Karpas-422 (cell line): ENCODE measurements around the gene MCOLN1. TPM values are rescaled to one million over a fixed set of nuclear protein-coding genes. Genes with fewer than 3 reads are reported as not detected.

Source experiments
- DNase-seq: peaks from one replicate; pipeline ENCODE4 v3.0.0-alpha.2; 2015
- H2AFZ ChIP-seq: fragments of 200-600 bp; sonication (generic); 2 replicates; pipeline ENCODE4 v1.6.1; 2014; ENCODE audit warnings: antibody characterized with exemption, low read length, mixed read lengths
- H3K27ac ChIP-seq: fragments of 200-600 bp; sonication (generic); 2 replicates; pipeline ENCODE4 v1.5.1; 2014; ENCODE audit warnings: mild to moderate bottlenecking, low read length, moderate library complexity
- H3K27me3 ChIP-seq: fragments of 200-600 bp; sonication (generic); 2 replicates; pipeline ENCODE4 v1.6.1; 2014; ENCODE audit warnings: low read length, mixed read lengths
- H3K36me3 ChIP-seq: fragments of 200-600 bp; sonication (generic); 2 replicates; pipeline ENCODE4 v1.6.1; 2014; ENCODE audit warnings: low read length, mixed read lengths; ENCODE audit not compliant: insufficient read depth
- H3K4me1 ChIP-seq: fragments of 200-600 bp; sonication (generic); 2 replicates; pipeline ENCODE4 v1.6.1; 2014; ENCODE audit warnings: mild to moderate bottlenecking, low read length, mixed read lengths
- H3K4me2 ChIP-seq: fragments of 200-600 bp; sonication (generic); 2 replicates; pipeline ENCODE4 v1.6.1; 2014; ENCODE audit warnings: low read length, low read depth, mild to moderate bottlenecking; ENCODE audit not compliant: poor library complexity, severe bottlenecking
- H3K4me3 ChIP-seq: fragments of 200-600 bp; sonication (generic); 2 replicates; pipeline ENCODE4 v1.5.1; 2014; ENCODE audit warnings: mild to moderate bottlenecking, antibody characterized with exemption, low read length, mixed read lengths
- H3K79me2 ChIP-seq: fragments of 200-600 bp; sonication (generic); 2 replicates; pipeline ENCODE4 v1.6.1; 2014; ENCODE audit warnings: mild to moderate bottlenecking, low read length, mixed read lengths
- H3K9ac ChIP-seq: fragments of 200-600 bp; sonication (generic); 2 replicates; pipeline ENCODE4 v1.6.0; 2014; ENCODE audit warnings: low read length
- H3K9me2 ChIP-seq: fragments of 200-600 bp; sonication (generic), shearing (Covaris generic); replicated peaks from 2 replicates; pipeline ENCODE4 v1.6.0; 2014; ENCODE audit warnings: mild to moderate bottlenecking, low read length, moderate library complexity; ENCODE audit not compliant: insufficient read depth
- H3K9me3 ChIP-seq: fragments of 300-700, 200-600 bp; sonication (generic); 2 replicates; pipeline ENCODE4 v1.6.1; 2014; ENCODE audit warnings: low read length, mixed read lengths
- H4K20me1 ChIP-seq: fragments of 200-600 bp; sonication (generic); 2 replicates; pipeline ENCODE4 v1.6.1; 2014; ENCODE audit warnings: mild to moderate bottlenecking, antibody characterized with exemption, low read length, low read depth; ENCODE audit not compliant: insufficient read depth
- total RNA-seq: library from RNA; depleted of rRNA; stranded (reverse); fragments of >200 nt; shearing (Covaris generic); gene quantifications from 2 replicates; pipeline ENCODE4 v1.2.3, GENCODE V29; 2014; ENCODE audit warnings: low replicate concordance

The MCOLN1 gene
- total RNA-seq, 1 experiment from 2014 or later = 1.9 TPM

DNA sequence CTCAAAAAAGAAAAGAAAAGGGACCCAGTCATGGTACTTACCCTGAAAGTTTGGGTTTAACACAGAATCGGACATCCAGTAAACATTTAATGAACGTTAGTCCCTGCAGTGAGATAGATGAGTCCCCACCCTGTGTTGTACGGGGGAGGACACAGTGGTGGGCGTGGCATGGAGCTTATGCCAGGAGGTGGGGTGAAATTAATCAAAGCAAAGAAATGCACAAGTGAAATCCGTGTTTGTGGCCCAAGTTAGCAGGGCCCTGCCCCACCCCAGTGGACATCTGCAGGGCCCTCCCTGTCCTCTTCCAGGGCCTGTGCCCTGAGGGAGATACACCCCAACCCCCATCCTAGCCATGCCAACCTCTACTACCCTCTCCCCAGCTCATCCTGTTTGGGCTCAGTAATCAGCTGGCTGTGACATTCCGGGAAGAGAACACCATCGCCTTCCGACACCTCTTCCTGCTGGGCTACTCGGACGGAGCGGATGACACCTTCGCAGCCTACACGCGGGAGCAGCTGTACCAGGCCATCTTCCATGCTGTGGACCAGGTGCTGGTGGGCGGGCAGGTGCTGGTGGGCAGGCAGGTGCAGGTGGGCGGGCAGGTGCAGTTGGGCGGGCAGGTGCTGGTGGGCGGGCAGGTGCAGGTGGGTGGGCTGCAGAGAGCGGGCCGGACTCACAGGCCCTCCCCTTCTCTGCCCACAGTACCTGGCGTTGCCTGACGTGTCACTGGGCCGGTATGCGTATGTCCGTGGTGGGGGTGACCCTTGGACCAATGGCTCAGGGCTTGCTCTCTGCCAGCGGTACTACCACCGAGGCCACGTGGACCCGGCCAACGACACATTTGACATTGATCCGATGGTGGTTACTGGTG, 3.9 kb downstream of the MCOLN1 start:
- Histone ChIP-seq H3K36me3 (no peaks in the 10 kb centered on the region), H3K4me1 (peaks cover 17% of the 10 kb centered on the region), H4K20me1 (no peaks in the 10 kb centered on the region), H3K27ac (no peak overlapping the region), H2AFZ (no peak overlapping the region), H3K9ac (no peak overlapping the region), H3K27me3 (no peaks in the 10 kb centered on the region), H3K9me2 (no peaks in the 10 kb centered on the region), H3K79me2 (no peaks in the 10 kb centered on the region), H3K4me2 (no peak overlapping the region), H3K4me3 (no peak overlapping the region), H3K9me3 (no peaks in the 10 kb centered on the region)
- DNase-seq = no peak

DNA sequence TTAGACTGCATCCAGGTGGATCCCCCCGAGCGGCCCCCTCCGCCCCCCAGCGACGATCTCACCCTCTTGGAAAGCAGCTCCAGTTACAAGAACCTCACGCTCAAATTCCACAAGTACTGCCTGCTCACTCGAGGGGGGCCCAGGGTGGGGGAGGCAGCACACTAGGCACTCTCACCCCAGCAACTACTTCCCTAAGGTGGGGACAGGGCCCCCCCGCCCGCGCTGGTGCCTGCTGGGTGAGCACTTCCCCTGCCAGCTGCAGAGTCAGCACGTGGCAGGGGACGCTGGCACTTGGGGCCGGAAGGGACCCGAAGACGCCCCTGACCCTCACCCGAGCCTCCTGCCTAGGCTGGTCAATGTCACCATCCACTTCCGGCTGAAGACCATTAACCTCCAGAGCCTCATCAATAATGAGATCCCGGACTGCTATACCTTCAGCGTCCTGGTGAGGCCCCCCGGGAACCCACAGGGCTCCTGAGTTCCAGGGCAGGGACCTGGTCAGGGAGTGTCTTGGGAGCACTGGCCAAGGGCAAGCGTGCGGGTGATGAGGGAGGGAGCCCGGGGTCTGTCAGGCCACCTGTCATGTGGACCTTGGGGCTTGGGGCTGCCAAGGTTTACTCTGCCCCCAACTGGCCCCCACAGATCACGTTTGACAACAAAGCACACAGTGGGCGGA, 5.2 kb downstream of the MCOLN1 start:
- peaks cover 11% of the 10 kb centered on the region for H3K4me1 ChIP-seq
- H3K79me2 ChIP-seq = no peaks in the 10 kb centered on the region
- no peak overlapping the region for H2AFZ ChIP-seq
- no peak overlapping the region for H3K27ac ChIP-seq
- DNase-seq = no peak
- no peaks in the 10 kb centered on the region for H3K9me2 ChIP-seq
- H4K20me1 ChIP-seq = no peaks in the 10 kb centered on the region
- no peaks in the 10 kb centered on the region for H3K9me3 ChIP-seq
- no peaks in the 10 kb centered on the region for H3K36me3 ChIP-seq
- H3K27me3 ChIP-seq = no peaks in the 10 kb centered on the region
- H3K9ac ChIP-seq = no peak overlapping the region
- H3K4me2 ChIP-seq = no peak overlapping the region
- H3K4me3 ChIP-seq = no peak overlapping the region

DNA sequence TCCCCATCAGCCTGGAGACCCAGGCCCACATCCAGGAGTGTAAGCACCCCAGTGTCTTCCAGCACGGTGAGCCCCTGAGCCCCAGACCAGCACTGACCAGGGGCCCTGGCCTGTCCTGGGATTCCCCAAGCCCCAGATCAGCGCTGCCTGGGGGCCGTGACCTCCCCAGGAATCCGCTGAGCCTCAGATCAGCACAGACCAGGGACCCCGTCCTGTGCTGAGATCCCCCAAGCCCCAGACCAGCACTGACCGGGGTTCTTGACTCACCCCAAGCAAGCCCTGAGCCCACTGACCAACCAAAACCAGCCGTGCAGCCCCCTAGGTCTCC, 5.7 kb downstream of the MCOLN1 start:
- Histone ChIP-seq H3K4me3 (no peak overlapping the region), H3K9me2 (no peaks in the 10 kb centered on the region), H3K9ac (no peak overlapping the region), H3K36me3 (no peaks in the 10 kb centered on the region), H3K4me2 (no peak overlapping the region), H3K9me3 (no peaks in the 10 kb centered on the region), H3K27ac (no peak overlapping the region), H3K79me2 (no peaks in the 10 kb centered on the region), H2AFZ (no peak overlapping the region), H4K20me1 (no peaks in the 10 kb centered on the region), H3K4me1 (peaks cover 6% of the 10 kb centered on the region), H3K27me3 (no peaks in the 10 kb centered on the region)
- no peak for DNase-seq

DNA sequence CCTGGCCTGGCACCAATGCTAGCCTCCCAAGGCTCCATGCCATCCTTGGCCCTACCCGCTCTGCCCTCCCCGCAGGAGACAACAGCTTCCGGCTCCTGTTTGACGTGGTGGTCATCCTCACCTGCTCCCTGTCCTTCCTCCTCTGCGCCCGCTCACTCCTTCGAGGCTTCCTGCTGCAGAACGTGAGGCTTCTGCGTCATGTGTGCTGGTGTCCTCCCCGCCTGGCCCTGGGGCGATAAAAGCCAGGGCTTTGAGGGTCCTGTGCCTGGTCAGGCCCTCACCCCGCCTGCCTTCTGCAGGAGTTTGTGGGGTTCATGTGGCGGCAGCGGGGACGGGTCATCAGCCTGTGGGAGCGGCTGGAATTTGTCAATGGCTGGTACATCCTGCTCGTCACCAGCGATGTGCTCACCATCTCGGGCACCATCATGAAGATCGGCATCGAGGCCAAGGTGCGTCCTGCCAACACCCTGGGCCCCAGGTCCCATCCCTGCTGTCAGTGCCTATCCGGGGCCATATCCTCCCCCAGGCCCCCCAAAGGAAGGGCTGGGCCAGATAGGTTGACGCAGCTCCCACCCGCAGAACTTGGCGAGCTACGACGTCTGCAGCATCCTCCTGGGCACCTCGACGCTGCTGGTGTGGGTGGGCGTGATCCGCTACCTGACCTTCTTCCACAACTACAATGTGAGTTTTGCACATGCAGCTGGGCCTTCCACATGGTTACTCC, 6.3 kb downstream of the MCOLN1 start:
- Histone ChIP-seq H3K9ac (no peak overlapping the region), H3K9me3 (no peaks in the 10 kb centered on the region)

DNA sequence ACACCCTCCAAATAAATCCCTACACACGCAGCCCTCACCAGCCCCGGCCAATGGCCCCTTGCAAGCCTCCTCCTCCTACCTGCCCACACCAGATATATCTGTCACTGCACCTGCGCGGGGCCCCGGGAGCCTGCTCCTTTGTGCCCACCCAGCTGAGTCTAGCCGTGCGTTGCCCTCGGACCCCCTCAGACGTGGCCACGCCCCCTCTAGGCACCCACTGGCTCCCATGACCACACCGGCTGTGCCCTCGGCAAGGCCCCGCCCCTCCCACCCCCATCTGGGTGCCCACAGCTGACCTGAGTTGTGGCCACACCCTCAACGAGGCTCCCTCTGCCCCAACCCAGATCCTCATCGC, 6.8 kb downstream of the MCOLN1 start:
- no peak overlapping the region for H3K27ac ChIP-seq
- DNase-seq = no peak
- no peaks in the 10 kb centered on the region for H3K9me3 ChIP-seq
- no peak overlapping the region for H3K4me3 ChIP-seq
- H3K27me3 ChIP-seq = no peaks in the 10 kb centered on the region
- no peak overlapping the region for H2AFZ ChIP-seq
- peaks cover 5% of the 10 kb centered on the region; the same call in 1 of the 2 replicates for H3K4me1 ChIP-seq
- H3K9ac ChIP-seq = no peak overlapping the region
- no peaks in the 10 kb centered on the region for H3K9me2 ChIP-seq
- H3K79me2 ChIP-seq = no peaks in the 10 kb centered on the region
- no peaks in the 10 kb centered on the region for H3K36me3 ChIP-seq
- no peak overlapping the region for H3K4me2 ChIP-seq
- no peaks in the 10 kb centered on the region for H4K20me1 ChIP-seq

More for the DNA sequence above, 6.3 kb downstream of the MCOLN1 start:
- Histone ChIP-seq H3K79me2 (no peaks in the 10 kb centered on the region), H4K20me1 (no peaks in the 10 kb centered on the region), H2AFZ (no peak overlapping the region), H3K36me3 (no peaks in the 10 kb centered on the region), H3K27me3 (no peaks in the 10 kb centered on the region), H3K4me1 (peaks cover 4% of the 10 kb centered on the region; the same call in 1 of the 2 replicates), H3K27ac (no peak overlapping the region), H3K4me3 (no peak overlapping the region), H3K4me2 (no peak overlapping the region), H3K9me2 (no peaks in the 10 kb centered on the region)
- no peak for DNase-seq

DNA sequence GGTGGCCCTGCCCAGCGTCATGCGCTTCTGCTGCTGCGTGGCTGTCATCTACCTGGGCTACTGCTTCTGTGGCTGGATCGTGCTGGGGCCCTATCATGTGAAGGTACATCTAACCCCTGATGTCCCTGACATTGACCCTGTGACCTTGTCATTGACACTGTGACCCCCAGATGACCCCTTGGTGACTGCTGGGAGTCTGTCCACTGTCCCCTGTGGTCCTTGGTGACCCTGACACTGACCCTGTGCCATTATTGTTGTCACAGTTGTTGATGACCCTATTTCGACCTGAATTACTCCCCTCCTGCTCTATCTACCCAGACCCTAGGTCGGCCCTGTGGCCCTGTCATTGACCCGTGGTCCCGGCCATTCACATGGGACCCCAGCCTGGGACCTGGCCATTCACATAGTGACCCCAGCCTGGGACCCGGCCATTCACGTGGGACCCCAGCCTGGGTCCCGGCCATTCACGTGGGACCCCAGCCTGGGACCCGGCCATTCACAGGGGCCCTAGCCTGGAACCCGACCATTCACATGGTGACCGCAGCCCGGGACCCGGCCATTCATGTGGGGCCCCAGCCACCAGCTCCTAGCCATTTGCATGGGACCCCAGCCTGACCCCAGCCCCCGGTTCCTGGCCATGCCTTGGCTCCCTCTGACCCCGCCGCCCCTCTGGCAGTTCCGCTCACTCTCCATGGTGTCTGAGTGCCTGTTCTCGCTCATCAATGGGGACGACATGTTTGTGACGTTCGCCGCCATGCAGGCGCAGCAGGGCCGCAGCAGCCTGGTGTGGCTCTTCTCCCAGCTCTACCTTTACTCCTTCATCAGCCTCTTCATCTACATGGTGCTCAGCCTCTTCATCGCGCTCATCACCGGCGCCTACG, 7.4 kb downstream of the MCOLN1 start:
- Histone ChIP-seq H3K9me3 (no peaks in the 10 kb centered on the region), H3K36me3 (no peaks in the 10 kb centered on the region), H2AFZ (no peak overlapping the region), H3K4me2 (no peak overlapping the region), H3K79me2 (no peaks in the 10 kb centered on the region), H4K20me1 (no peaks in the 10 kb centered on the region), H3K4me3 (no peak overlapping the region), H3K4me1 (peaks cover 5% of the 10 kb centered on the region; the same call in 1 of the 2 replicates), H3K27me3 (no peaks in the 10 kb centered on the region), H3K9me2 (no peaks in the 10 kb centered on the region), H3K27ac (no peak overlapping the region), H3K9ac (no peak overlapping the region)
- no peak for DNase-seq

DNA sequence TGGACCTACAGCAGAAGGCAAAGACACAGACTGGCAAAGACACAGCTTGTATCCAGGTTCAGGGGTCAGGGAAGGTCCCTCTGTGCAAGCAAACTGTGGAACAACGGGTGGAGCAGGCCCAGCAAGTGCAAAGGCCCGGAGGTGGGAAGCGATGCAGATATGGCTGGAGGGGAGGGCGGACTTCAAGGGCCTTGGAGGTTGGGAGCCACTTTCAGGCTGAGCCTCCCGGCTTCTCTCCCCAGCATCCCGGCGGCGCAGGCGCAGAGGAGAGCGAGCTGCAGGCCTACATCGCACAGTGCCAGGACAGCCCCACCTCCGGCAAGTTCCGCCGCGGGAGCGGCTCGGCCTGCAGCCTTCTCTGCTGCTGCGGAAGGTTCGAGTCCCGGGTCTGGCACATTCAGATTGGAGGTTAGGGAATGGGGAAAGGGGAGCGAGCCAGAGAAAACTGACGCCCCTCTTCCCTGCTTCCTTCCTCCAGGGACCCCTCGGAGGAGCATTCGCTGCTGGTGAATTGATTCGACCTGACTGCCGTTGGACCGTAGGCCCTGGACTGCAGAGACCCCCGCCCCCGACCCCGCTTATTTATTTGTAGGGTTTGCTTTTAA, 11.0 kb downstream of the MCOLN1 start:
- Histone ChIP-seq H3K4me2 (peak overlapping the region; percentile 97), H4K20me1 (no peaks in the 10 kb centered on the region), H3K9me2 (no peaks in the 10 kb centered on the region), H3K27me3 (no peaks in the 10 kb centered on the region), H3K79me2 (peaks cover 9% of the 10 kb centered on the region; the same call in 1 of the 2 replicates), H3K9me3 (no peaks in the 10 kb centered on the region), H3K4me1 (peaks cover 8% of the 10 kb centered on the region; the same call in 1 of the 2 replicates), H3K9ac (peak overlapping the region; percentile 47), H3K27ac (no peak overlapping the region), H3K4me3 (peak overlapping the region; percentile 33; the same call in 1 of the 2 replicates), H2AFZ (no peak overlapping the region), H3K36me3 (no peaks in the 10 kb centered on the region)
- DNase-seq = no peak
